NCI-H2196 treated with DMSO at 0.1 percent for 48 hours (cell line): ENCODE data around the gene WIZ.

ENCODE experiments used
- DNase-seq: peaks from one replicate; lab custom pipeline; 2025; ENCODE audit not compliant: unreplicated experiment; lab: John Stamatoyannopoulos, UW

WIZ gene

DNA sequence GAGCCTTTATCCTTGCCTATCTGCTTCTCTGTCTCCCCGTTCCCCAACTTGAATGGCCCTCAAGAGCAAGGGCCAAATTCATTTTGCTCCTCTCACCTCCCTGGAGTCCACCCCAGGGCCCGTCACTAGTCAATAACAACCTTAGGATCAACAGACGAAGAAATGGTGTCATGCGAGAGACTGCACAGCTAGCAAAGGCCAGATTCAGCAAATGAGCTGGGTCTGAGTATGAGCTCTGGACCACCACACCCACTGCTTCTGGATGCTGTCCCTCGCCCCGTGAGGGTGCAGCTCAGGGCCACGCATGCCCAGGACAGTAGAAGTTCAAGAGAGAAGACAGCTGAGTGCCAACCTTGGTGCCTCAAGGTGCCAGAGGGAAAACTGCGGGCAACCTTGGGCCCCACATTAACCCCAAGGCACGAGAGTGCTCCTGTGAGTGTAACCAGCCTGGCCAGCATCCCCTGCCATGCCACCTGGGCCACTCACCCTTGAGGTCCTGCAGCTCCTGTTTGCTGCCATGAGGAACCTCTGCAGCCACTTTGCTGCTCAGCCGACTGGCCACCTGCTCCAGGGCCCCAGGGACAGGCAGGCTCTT, 19.1 kb downstream of the WIZ start:
- DNase-seq: no peak

DNA sequence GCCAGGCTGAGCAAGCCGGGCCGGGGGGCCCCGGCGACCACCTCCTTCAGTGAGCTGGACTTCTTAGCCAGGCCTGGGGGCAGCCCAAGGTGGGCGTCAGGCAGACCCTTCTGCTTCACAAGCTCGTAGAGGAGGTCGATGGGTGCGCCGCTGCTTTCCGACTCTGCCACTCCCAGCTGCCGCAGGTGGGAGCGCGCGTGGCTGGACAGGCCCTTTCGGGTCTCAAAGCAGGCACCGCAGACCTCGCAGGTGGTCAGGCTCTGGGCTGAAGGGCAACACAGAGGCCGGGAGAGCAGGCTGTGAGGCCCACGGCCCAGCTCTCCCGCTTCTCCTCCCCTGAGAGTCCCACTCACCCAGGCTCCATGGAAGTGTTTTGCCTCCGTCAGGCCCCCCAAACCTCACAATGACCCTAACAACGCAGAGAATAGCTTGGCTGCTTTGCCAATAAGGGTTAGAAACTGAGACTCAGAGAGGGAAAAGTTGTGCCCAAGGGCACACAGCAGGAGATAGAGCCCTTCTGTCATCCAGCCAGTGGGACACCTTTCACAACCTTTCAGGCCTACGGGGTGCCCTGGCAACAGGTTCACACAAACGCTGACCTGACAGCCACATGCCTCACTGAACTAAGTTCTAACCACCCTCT, 19.8 kb downstream of the WIZ start:
- no peak for DNase-seq

GRCh38 chr19:15428956-15429824, 20.6 kb downstream of the WIZ start:
- no peak for DNase-seq

DNA sequence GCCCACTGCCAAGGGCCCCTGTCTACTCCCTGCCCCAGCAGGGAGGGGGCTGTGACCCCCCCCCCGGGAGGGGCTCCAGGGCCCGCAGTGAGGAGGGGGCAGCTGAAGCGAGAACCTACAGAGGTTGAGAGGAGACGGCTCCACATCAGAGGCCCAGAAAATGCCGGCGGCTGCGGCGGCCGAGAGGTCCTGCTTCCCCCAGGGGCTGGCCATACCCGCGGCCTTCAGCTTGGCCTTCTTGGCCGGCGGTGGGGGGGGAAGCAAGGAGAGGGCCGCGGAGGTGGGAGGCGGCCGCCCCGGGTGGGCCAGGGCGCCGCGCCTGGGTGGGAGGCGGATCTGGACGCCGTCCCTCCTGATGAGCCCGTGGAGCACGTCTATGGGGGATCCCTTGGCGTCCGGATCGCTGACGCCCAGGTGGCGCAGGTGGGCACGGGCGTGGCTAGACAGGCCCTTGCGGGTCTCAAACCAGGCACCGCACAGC, 21.7 kb downstream of the WIZ start:
- no peak for DNase-seq

DNA sequence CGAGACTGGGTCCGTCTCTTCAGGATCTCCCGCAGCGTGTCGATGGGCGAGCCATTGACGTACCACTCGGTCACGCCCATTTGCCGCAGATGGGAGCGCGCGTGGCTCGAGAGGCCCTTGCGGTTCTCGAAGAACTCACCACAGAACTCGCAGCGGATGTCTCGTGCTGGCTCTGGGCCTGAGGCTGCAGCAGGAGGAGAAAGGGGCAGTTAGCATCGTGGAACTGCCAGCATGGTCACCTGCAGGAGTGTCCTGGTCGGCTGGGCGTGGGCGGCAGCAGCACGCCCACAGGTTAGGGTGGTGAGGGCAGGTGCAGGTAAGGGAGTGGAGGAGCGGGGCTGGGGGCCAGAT, 22.4 kb downstream of the WIZ start:
- DNase-seq: no peak

DNA sequence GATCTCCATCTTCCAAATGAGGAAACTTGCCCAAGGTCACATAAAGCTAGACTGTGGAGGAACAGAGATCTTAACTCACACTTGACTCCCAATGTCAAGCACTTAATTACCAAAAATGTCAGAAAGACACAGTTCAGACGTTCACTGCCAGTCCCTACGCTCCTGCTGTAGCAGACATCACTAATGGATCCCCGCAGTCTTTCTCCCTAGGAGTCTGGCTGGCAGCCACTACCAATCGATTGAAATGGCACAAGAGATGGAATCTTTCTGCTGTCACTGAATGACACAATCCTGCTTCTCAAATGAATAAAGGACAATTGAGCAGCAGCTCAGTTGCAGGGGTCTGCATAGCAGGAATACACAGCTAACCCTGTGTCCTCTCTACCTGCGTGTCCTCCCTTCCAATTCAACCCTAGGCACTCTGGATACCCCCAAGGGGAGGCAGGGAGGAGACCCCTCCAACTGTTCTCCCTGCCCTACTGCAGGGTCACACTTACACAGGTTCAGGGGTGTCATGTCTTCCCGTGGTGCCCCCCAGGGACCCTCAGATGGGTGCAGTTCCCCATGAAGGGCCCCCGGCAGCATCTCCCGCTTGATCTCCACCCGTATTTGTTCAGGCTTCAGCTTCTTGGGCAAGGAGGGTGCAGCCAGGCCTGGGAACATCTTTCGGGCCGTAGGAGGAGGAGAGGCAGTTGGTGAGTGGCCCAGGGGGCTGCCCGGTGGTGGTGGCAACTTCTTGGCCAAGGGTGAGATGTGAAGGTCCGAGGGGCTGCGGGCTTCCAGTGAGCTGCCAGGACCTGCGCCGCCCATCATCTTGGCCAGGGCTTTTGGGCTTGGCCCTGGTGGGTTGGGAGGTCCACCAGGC, 23.0 kb downstream of the WIZ start:
- DNase-seq: no peak

DNA sequence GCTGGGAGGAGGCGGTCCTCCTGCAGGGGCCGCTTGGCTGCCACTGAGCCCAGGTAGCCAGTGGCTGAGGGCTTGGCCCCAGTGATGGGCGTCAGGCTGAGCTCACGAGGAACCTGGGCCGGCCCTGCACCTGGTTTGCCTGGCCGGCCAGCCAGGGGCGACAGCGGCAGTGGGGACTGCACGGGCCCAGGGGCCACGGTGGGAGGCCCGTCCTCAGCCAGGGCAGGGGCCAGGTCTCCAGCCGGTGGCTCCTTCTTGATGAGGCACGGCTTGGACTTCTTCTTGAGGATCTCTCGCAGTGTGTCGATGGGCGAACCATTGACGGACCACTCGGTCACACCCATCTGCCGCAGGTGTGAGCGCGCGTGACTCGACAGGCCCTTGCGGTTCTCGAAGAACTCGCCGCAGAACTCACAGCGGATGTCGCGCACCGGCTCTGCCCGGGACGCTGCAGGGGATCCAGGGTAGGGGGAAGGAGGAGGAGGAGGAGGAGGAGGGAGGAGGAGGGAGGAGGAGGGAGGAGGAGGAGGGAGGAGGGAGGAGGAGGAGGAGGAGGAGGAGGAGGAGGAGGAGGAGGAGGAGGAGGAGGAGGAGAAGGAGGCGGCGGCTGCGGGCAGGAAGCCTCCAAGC, 24.3 kb downstream of the WIZ start:
- no peak for DNase-seq

- DNase-seq: no peak
These were observed 25.0 kb downstream of the WIZ start for GRCh38 chr19:15424692-15425272.

- no peak for DNase-seq
These were observed 25.6 kb downstream of the WIZ start for GRCh38 chr19:15424121-15424520.

DNA sequence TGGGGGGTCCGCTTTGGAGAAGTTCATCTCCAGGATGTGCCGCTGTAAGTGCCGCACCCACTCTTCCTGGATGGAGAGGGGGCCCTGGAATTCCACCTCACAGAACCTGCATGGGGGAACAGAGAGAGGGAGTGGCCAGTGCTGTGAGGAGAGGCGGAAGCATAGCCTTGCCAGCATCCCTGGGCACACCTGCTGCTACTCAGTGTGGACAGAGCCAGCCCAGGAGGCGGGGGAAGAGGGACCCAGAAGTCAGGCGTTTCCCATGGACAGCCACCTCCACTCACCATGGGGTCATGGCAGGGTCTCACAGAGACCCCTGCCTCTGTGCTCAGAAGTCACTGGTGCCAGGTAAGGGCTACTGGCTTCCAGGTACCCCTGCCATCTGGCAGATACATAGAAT, 26.6 kb downstream of the WIZ start:
- DNase-seq: no peak

DNA sequence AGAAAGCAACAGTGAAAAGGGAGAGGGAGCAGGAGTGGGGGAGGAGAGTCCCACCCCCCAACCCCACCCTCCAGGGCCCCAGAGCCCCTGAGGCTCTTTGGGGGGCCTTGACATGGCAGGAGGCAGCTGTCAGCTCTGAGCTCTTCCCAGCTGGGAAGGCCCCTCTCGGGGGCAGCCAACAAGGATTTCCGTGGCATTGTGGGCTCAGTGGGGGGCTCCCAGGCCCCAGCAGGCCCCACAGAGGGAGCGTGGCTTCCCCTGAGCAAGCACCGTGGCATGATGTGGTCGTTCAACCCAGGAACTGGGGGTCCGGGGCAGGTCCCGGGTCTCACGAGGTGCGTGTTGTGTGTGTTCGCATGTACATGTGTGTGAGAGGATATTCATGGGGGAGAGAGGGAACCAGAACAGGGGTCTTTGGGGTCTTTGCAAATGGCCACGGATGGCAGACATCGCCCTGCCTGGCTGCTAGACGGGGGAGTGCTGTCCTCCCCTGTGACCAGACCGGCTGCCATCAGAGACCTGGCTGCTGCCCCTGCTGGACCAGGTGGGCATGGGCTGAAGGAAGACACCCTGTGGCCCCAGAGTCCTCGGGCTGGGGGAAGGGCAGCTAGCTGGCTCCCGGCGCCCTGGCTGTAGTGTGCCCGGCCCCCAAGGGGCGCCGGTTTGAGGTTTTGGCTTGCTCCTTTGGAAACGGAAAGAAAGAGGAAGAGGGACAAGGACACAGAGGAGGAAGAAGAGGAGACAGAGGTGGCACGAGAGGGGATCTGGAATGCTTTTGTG, 27.3 kb downstream of the WIZ start:
- no peak for DNase-seq

DNA sequence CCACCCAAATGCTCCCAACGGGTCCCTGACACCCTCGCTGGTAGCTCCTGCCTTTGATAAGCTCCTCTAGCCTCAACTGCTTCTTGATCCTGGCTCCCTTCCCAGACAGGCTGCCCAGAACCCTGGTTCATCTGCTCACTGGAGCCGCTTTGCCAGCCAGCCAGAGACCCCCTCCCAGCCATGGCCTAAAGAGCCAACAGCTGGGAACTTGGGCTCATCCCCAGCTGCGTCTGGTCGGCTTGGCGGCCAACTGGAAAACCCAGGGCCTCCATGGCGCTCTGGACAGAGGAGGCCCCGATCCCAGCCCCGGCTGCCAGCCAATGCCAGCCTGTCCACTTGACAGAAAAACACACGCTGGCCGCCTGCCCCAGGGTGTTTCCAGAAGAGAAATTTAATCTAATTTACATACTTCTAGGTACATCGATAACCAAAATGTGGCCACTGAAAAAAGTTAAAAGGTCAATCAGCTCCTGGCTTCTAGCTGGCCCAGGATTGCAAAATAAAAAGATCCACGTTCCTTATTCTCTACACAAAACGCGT, 28.0 kb downstream of the WIZ start:
- DNase-seq: peak; percentile 81

DNA sequence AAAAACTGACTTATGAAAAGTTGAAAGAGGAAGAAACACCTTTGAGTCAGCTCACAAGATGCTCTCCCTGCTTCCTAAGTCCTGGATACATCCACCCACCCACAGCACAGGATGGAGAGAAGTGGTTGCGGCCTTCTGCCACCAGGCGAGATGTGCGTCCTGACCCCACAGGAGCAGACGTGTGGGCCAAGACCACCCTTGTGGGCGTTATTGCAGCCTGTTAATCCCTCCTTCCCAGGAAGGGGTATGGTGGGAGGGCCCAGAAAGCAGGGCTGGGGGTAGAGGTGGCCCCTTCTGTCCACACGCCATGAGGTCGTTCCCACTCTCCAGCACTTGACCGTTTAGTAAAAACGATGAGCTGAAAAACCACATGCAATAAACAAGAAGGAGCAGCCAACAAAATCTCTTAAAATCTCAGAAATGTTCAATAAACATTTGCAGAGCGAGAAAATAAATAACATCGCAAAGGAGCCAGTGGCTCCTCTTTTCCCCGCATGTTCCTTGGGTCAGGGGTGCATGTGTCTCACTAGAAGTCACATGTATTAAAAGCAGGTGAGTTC, 28.5 kb downstream of the WIZ start:
- DNase-seq: no peak

DNA sequence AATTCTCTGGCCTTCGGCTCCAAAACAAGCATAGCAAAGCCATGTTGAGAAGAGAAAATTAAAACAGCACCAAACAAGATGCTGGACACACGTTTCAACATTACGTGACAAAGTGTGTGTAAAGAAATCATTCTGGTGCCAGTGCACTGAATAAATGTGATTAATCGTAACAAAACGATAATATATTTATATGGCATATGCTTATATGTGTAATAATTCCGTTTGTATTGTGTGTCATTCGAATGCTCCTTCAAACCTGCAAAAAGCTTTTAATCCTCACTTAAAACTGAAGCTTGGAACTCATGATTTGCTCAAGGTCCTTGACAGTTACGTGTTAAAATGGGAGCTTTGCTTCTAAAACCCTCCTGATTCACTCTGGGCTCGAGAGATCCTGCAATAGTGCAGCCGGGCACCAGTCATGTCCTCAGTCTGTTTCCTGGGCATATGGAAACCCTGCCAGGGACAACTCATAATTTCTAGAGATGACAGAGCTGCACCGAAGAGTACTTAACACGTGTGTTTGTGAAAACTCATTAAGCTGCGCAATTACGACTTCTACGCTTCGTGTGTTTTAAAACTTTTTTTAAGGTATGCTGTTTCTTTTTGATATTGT, 30.2 kb downstream of the WIZ start:
- no peak for DNase-seq

DNA sequence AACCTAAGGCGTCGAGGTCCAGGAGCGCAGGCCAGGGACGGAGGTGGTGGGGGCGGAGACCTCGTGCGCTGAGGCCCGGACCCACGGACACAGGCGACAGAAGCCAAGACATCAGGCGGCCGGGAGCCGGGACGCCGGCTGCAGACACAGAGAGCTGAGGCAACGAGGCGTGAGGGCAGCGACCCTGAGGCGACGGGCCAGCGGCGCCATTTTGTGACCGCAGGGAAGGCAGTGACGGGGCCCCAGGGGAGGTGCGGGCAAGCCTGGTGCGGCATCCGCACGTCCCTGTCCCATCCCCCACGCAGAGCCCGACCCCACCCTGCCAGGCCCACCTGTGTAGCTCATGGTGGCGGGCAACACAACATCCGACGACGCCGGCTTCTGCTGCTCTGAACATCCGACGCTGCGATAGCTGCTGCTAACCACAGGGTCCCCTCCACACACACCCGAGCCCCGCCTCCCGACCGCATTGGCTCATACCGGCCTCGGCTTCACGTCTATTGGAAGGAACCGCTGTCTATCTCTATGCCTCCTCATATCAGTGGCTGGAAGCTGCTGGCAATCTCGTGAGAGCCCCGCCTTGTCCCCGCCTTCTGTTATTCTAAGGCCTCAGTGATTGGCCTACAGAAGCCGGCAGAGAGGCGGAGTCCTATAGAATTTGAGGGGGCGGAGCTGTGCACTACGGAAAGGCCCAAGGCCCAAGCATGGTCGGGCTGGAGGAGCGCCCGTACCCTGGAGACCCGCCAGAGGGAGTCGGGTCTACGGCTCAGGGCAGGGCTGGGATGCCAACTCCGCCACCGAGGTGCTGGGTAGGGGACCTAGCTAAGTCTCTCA, 31.0 kb downstream of the WIZ start, which contains the start of gene AKAP8L:
AKAP8L (minus strand) TSS at position 410 of the 834 bp plus-strand sequence; CDS start at position 345, 65 bp downstream.
- peak; percentile 99 for DNase-seq

DNA sequence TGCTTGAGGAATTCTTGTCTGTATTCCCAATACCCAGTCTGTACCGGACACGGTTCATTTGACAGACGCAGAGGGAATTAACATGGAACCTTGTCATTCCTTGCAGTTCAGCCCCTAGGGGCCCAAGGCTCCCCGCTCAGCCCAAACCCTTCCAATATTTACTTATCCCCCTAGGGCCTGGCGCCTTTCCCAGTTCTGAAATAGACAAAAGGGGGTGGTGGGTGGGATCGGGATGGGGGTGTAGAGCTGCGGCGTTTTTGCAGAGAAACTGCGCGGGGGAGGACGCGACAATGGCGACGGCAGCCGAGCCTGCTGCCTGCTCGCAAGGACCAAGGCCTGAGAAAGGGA, 31.6 kb downstream of the WIZ start:
- no peak for DNase-seq

- no peak for DNase-seq
These were observed 32.1 kb downstream of the WIZ start for GRCh38 chr19:15417699-15418098.

GRCh38 chr19:15412832-15413231, 36.9 kb downstream of the WIZ start:
- no peak for DNase-seq
